AG08396 (cell line): ENCODE measurements around the gene BMERB1.

Experiments
- DNase-seq: peaks from one replicate; pipeline ENCODE4 v3.0.0; 2012; ENCODE audit warnings: low spot score, mixed read lengths

The BMERB1 gene

DNA sequence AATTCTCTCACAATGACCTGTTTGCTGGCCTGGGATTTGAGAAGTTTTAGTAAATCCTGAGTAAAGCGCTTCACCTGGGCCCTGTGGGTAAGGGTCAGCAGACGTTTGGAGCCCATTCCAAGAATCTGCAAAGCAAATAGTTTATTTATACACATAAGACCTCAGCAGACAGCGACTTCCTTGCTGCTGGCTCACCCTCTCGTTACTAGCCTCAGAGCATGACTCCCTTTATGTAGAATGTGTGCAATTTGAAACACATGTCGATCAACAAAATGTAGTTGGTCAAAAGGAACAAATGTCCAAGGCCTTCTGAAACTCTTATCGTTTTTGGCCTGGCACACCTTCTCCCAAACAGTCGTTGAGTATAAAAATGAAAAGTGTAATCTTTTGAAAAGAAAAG, 177.2 kb downstream of the BMERB1 start:
- no peak for DNase-seq

DNA sequence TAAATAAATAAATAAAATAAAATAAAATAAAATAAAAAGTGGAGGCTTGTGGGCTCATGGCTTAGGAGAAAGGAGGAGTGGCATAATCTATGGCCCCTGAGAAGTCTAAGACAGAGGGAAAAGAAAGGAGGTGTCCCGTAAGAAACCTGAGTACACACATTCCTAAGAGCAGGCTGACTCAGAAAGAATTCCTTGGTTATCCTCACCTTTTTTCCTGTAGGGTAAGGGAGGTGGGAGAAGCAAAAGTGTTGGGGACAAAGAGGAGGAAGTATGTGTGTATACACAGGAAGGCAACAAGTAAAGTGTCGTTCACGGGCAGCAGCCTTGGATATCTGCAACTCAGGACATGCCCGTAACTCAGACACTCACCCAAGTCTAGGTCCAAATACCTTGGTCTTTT, 179.3 kb downstream of the BMERB1 start:
- no peak for DNase-seq

DNA sequence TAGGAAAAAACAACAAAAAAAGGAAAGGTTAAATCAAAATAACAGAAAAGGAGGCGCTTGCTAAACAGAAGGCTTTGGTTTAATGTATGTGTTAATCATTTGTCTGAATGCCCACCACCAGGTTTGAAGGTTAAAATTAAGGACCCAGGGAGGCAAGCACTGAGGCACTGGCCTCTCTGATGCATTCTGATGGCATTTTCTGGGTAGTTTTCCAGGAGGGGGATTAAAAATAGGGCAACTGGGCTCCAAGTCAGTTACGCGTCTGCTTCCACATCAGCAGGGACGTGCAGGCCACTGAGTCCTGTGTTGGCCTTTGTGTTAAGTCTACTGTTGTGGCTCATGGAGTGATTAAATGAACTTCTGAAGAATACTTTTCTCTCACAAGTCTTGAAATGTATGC, 181.6 kb downstream of the BMERB1 start:
- DNase-seq = no peak

DNA sequence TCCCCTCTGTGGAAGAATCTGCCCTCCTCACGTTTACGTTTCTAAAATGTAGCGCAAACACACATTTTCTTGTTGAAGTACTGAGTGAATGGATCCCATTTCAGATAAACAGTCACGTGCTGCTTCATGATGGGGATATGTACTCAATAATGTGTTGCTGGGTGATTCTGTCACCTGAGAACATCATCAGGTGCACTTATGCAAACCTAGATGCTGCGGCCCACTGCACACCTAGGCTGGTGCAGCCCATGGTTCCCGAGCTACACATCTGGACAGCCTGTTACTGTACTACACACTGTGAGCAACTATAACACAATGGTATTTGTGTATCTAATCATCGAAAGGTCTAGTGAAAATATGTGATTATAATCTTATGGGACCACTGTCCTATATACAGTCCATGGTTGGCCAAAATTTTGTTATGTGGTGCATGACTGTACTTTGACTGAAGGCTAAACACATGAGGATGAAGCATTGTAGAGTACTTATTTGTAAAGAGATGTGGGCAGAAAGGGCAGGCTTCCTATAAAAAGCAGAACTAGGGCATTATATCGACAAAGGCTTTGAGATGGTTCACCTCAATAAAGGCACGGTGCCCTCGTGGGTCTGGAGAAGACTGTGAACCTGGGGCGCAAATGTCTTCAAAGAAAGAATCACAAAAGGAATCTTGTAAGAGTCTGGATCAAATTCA, 182.2 kb downstream of the BMERB1 start:
- DNase-seq = no peak

DNA sequence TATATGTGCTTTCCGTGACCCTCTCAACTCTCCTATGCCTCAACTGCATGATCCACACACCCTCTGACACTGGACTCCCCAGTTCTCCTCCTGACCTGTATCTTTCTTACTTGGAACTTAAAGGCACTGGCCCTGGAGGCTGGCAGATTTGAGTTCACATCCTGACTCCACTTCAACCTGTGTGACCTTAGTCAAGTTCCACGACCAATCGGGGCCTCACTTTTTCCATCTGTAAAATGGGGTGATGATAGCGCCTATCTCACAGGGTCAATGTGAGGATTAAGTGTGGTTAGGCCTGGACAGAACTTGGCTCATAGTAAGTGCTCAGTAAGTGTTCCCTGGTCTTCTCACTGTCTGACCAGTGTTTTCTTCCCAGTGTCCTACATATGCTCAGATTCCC, 183.5 kb downstream of the BMERB1 start:
- no peak for DNase-seq

DNA sequence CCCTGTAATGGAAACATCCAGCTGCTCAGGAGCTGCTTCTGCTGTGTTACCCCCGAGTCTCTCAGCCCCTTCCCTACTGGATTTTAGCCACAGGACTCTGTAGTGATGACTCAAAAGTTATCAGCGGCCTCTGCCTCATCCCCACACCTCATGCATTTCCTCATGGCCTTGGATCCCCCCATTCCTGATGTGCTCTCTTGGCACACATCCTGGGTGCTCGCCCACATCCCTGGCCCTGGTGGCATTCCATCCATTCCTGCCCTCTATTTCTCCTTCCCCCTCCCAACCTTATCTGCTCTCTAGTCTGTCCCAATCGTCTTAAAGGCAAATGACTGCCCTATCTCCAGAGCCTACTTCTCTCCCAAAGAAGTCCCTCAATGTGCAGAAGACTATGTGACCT, 184.0 kb downstream of the BMERB1 start:
- peak; percentile 61 for DNase-seq

DNA sequence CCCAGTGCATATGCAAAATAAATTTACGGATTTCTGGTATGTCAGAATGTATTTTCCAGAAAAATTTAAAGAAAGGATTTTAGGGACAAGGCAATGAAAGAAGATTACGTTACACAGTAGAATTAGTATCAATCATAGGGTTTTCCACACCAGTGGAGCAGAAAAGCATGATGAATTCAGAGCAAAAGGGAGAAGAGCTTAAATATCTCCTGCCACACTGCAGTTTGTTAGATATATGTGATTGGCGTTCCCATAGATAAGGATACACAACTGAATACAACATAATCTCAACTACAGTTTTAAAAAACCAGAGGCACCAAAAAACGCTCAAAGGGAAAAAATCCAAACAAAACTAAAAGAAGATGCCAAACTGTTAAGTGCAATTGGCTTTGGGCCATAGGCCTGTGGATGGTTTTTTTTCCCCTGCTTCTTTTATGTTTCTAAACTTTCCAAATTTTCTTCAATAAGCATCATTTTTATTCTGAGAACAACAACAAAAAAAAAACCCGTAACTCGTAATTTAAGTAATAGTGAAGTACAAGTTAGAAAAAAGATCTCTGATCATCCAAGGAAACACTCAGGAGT, 186.3 kb downstream of the BMERB1 start:
- DNase-seq = no peak

DNA sequence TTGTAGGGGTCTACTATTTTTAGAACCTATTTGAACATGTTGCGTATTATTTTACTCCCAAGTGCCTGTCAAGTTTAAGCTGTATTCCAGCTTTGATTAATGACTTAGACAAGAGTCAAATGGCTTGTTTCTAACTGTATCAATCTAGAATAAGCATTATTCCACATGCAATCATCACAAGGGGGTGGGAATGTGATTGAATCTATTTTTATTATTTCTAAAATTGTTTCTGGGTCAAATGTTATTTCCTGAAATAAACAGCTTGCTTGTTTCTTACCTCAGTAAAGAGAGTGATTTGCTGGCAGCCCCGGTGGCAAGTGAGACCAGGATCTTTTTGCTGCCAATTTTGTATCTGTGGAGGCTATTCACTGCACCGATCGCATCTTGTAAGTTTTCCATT, 187.1 kb downstream of the BMERB1 start:
- no peak for DNase-seq

DNA sequence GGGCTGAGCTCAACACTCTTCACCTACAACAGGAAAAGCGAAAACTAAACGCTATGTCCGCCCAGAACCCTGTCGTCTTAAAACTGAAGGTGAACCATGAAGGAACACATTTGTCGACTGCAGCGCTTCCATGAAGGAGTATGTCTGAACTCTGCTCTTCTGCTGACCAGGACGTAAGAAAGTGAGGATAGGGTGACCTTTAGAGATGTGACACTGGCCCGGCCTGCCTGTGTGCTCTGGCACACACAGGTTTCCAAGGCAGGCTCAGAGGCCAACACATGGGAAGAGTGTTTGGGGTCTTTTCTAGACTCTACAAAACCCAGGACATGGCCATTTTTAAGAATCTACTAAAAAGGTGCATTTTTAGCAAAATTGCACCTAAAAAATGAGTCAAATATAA, 187.5 kb downstream of the BMERB1 start:
- no peak for DNase-seq

DNA sequence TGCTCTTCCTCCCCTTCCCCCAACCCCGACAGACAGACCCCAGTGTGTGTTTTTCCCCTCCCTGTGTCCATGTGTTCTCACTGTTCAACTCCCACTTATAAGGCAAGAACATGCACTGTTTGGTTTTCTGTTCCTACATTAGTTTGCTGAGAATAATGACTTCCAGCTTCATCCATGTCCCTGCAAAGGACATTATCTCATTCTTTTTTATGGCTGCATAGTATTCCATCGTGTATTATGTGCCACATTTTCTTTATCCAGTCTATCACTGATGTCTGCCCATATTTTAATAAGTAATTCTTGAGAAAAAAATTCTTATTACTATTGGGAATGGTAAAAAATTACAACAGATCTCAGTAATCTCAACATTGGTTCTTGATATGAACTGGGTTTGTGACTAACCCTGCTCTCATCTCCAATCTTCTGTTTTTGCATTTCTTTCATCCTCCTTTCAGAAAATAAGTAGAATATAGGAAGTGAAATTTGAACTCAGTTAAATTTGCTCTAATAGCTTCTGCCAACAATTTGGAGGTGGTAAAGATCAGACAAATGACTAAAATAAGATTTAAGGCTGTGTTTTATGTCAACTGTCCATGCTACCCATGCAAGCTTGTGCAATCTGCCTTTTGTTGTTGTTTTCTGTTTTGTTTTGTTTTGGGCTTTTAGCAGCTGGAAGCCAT, 197.5 kb downstream of the BMERB1 start:
- no peak for DNase-seq

DNA sequence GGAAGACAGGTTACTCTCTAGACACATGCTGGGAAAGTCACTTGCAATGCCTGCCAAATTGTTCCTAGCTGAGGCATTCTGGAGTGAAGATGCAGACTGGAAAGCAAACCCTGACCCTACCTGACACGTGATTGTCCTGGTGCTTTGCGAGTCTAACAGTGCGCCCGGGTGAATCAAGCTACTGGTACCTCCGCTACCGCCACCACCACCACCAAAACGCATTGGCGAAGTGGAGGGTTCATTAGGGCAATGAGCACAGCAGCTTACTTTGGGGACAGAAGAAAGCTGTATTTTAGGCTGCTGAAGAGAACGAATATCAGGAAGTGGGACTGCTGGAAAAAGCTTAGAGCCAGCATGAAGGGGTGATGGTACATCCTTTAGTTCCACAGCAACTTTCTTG, 201.5 kb downstream of the BMERB1 start:
- DNase-seq = no peak

DNA sequence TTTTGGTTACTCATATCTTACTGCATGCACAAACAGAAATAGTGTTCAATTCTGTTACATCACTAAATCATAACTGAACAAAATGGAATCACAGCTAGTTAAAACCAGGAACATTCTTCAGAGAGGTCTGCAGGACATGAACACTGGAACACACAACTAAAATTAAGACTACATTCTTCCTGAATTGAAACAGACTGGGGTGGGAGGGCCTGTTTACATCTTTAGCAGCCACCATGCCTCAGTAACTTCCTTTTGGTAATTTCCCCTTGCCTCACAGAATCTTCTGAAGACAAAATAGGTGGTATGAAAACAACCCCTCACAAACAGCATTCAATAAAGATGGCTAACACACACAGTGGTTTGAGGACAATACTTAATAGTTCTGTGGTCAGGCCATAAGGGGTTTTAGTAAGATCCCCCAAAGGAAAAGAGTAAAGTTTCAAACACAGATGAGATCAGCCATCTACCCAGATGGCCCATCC, 202.0 kb downstream of the BMERB1 start:
- no peak for DNase-seq
